HEK293 (cell line): ENCODE data around the gene CCDC120.
A peak's percentile ranks its signal among the peaks of the same experiment; 100 is the strongest.

ENCODE experiments used
- CTCF ChIA-PET: fragments of 350-600 bp; formaldehyde crosslinking; extraction: SDS; loops from one replicate; lab custom pipeline; 2021; ENCODE audit warnings: antibody characterized with exemption; lab: Yijun Ruan, JAX
- POLR2A ChIA-PET: fragments of 300-600 bp; formaldehyde crosslinking; extraction: SDS; loops from one replicate; lab custom pipeline; 2020; ENCODE audit warnings: antibody characterized with exemption, inconsistent platforms; lab: Yijun Ruan, JAX
- H3K27ac ChIP-seq: fragments of 200-500 bp; sonication (Bioruptor generic); 2 replicates; pipeline ENCODE4 v1.5.1; 2014; ENCODE audit warnings: low read depth, low read length, control low read depth, inconsistent platforms; ENCODE audit errors: extremely low read depth
- H3K36me3 ChIP-seq, 2 experiments: fragments of 200-500 bp in 1 of 2; sonication (Bioruptor generic) in 1 of 2; 1 replicate in 1 of 2; 2 replicates in 1 of 2; pipeline ENCODE4 v1.5.1; 2014 to 2017; ENCODE audit warnings: inconsistent platforms in 2 of 2, low read length in 2 of 2; ENCODE audit not compliant: control insufficient read depth in 2 of 2, insufficient read depth in 1 of 2
- H3K4me1 ChIP-seq: fragments of 200-500 bp; sonication (Bioruptor generic); 2 replicates; pipeline ENCODE4 v1.5.1; 2014; ENCODE audit warnings: mild to moderate bottlenecking, low read length, inconsistent platforms; ENCODE audit not compliant: control insufficient read depth, insufficient read depth
- H3K4me3 ChIP-seq: 2 replicates; pipeline ENCODE4 v1.5.1; 2011; ENCODE audit warnings: low read depth, mild to moderate bottlenecking, control low read depth, low read length, moderate library complexity
- H3K9me3 ChIP-seq: fragments of 200-500 bp; sonication (Bioruptor generic); 2 replicates; pipeline ENCODE4 v1.5.1; 2014; ENCODE audit warnings: low read depth, low read length, inconsistent platforms; ENCODE audit not compliant: control insufficient read depth, insufficient read depth
- BCL11B ChIP-seq: fragments of 450-650 bp; formaldehyde crosslinking; IDR thresholded peaks from 2 replicates; pipeline ENCODE4 v1.5.1; 2016; ENCODE audit warnings: low read depth, missing biosample characterization, missing genetic modification characterization
- KLF8 ChIP-seq: fragments of 450-650 bp; formaldehyde crosslinking; IDR thresholded peaks from 2 replicates; pipeline ENCODE4 v1.5.1; 2016; ENCODE audit warnings: missing biosample characterization, missing genetic modification characterization
- PRDM10 ChIP-seq: fragments of 450-650 bp; formaldehyde crosslinking; IDR thresholded peaks from 2 replicates; pipeline ENCODE4 v1.5.1; 2016; ENCODE audit warnings: missing biosample characterization, missing genetic modification characterization
- REST ChIP-seq: fragments of 450-650 bp; formaldehyde crosslinking; IDR thresholded peaks from 2 replicates; pipeline ENCODE4 v1.5.1; 2016; ENCODE audit warnings: missing biosample characterization, missing genetic modification characterization
- SCRT1 ChIP-seq: fragments of 450-650 bp; formaldehyde crosslinking; IDR thresholded peaks from 2 replicates; pipeline ENCODE4 v1.5.1; 2016; ENCODE audit warnings: missing biosample characterization, missing genetic modification characterization, borderline replicate concordance
- SP3 ChIP-seq: fragments of 450-650 bp; formaldehyde crosslinking; IDR thresholded peaks from 2 replicates; pipeline ENCODE4 v1.5.1; 2016; ENCODE audit warnings: missing biosample characterization, missing genetic modification characterization
- ZBTB20 ChIP-seq: fragments of 450-650 bp; formaldehyde crosslinking; IDR thresholded peaks from 2 replicates; pipeline ENCODE4 v1.5.1; 2016; ENCODE audit warnings: missing biosample characterization, missing genetic modification characterization
- ZBTB48 ChIP-seq: fragments of 450-650 bp; formaldehyde crosslinking; IDR thresholded peaks from 2 replicates; pipeline ENCODE4 v1.5.1; 2016; ENCODE audit warnings: missing biosample characterization, missing genetic modification characterization
- ZFHX2 ChIP-seq: fragments of 450-650 bp; formaldehyde crosslinking; conservative IDR thresholded peaks from 2 replicates; pipeline ENCODE4 v1.5.1; 2016; ENCODE audit warnings: missing biosample characterization, missing genetic modification characterization
- ZNF223 ChIP-seq: fragments of 450-650 bp; formaldehyde crosslinking; IDR thresholded peaks from 2 replicates; pipeline ENCODE4 v1.5.1; 2016; ENCODE audit warnings: missing biosample characterization, missing genetic modification characterization
- ZNF335 ChIP-seq: fragments of 450-650 bp; formaldehyde crosslinking; conservative IDR thresholded peaks from 2 replicates; pipeline ENCODE4 v1.5.1; 2016; ENCODE audit warnings: missing biosample characterization, missing genetic modification characterization
- ZNF555 ChIP-seq: fragments of 450-650 bp; formaldehyde crosslinking; conservative IDR thresholded peaks from 2 replicates; pipeline ENCODE4 v1.5.1; 2017; ENCODE audit warnings: missing biosample characterization, mild to moderate bottlenecking, missing genetic modification characterization, inconsistent platforms
- ZNF830 ChIP-seq: fragments of 450-650 bp; IDR thresholded peaks from 2 replicates; pipeline ENCODE4 v1.5.0; 2018; ENCODE audit warnings: missing biosample characterization, missing genetic modification characterization, low read depth, mild to moderate bottlenecking, moderate library complexity
- TF ChIP-seq, protein P1 (sequence below): fragments of 450-650 bp; formaldehyde crosslinking; IDR thresholded peaks from 2 replicates; pipeline ENCODE4 v1.5.1; 2016; ENCODE audit warnings: missing biosample characterization, missing genetic modification characterization
- TF ChIP-seq, protein P2 (sequence below): fragments of 450-650 bp; formaldehyde crosslinking; conservative IDR thresholded peaks from 2 replicates; pipeline ENCODE4 v1.5.1; 2016; ENCODE audit warnings: low read depth, missing biosample characterization, missing genetic modification characterization
- TF ChIP-seq, protein P3 (sequence below): fragments of 450-650 bp; formaldehyde crosslinking; IDR thresholded peaks from 2 replicates; pipeline ENCODE4 v1.5.1; 2016; ENCODE audit warnings: missing biosample characterization, missing genetic modification characterization
- TF ChIP-seq, protein P4 (sequence below): fragments of 450-650 bp; formaldehyde crosslinking; IDR thresholded peaks from 2 replicates; pipeline ENCODE4 v1.5.1; 2016; ENCODE audit warnings: missing biosample characterization, missing genetic modification characterization

CCDC120 gene

GRCh38 chrX:49043987-49044281, 14.9 kb upstream of the CCDC120 start (continued):
- TF ChIP-seq REST (peak; percentile 58; the same call in 1 of the 2 replicates), PRDM10 (tag by site-specific recombination) (peak; percentile 95), ZNF555 (tag by site-specific recombination) (no peak), ZNF223 (tag by site-specific recombination) (peak; percentile 79)
- TF ChIP-seq, protein P1, sequence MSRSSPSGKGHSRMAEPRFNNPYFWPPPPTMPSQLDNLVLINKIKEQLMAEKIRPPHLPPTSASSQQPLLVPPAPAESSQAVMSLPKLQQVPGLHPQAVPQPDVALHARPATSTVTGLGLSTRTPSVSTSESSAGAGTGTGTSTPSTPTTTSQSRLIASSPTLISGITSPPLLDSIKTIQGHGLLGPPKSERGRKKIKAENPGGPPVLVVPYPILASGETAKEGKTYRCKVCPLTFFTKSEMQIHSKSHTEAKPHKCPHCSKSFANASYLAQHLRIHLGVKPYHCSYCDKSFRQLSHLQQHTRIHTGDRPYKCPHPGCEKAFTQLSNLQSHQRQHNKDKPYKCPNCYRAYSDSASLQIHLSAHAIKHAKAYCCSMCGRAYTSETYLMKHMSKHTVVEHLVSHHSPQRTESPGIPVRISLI (tag by site-specific recombination): no peak

GRCh38 chrX:49053223-49054072, 5.4 kb upstream of the CCDC120 start:
- no peaks in the 10 kb centered on the region for H3K9me3 ChIP-seq
- peak overlapping the region; percentile 59 for H3K4me3 ChIP-seq
- no peak overlapping the region for H3K27ac ChIP-seq
- no peaks in the 10 kb centered on the region for H3K36me3 ChIP-seq
- POLR2A ChIA-PET: interaction anchor here (0.7 to 1.3 kb wide), 5 partner anchors 11 to 138 kb away, joined by 3 to 11 read pairs (median 4); partner anchors contain the start of genes GRIPAP1, PRAF2 and TFE3
- CTCF ChIA-PET: no interaction called here
- H3K4me1 ChIP-seq: no peaks in the 10 kb centered on the region
- TF ChIP-seq KLF8 (tag by site-specific recombination): 0 out of 2 replicates have a peak, but pooled peaks have one; percentile 27
- TF ChIP-seq, protein P2, sequence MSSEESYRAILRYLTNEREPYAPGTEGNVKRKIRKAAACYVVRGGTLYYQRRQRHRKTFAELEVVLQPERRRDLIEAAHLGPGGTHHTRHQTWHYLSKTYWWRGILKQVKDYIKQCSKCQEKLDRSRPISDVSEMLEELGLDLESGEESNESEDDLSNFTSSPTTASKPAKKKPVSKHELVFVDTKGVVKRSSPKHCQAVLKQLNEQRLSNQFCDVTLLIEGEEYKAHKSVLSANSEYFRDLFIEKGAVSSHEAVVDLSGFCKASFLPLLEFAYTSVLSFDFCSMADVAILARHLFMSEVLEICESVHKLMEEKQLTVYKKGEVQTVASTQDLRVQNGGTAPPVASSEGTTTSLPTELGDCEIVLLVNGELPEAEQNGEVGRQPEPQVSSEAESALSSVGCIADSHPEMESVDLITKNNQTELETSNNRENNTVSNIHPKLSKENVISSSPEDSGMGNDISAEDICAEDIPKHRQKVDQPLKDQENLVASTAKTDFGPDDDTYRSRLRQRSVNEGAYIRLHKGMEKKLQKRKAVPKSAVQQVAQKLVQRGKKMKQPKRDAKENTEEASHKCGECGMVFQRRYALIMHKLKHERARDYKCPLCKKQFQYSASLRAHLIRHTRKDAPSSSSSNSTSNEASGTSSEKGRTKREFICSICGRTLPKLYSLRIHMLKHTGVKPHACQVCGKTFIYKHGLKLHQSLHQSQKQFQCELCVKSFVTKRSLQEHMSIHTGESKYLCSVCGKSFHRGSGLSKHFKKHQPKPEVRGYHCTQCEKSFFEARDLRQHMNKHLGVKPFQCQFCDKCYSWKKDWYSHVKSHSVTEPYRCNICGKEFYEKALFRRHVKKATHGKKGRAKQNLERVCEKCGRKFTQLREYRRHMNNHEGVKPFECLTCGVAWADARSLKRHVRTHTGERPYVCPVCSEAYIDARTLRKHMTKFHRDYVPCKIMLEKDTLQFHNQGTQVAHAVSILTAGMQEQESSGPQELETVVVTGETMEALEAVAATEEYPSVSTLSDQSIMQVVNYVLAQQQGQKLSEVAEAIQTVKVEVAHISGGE (tag by site-specific recombination): peak; percentile 22; the same call in 1 of the 2 replicates
- TF ChIP-seq ZFHX2 (tag by site-specific recombination): peak; percentile 46; the same call in 1 of the 2 replicates
- TF ChIP-seq, protein P3, sequence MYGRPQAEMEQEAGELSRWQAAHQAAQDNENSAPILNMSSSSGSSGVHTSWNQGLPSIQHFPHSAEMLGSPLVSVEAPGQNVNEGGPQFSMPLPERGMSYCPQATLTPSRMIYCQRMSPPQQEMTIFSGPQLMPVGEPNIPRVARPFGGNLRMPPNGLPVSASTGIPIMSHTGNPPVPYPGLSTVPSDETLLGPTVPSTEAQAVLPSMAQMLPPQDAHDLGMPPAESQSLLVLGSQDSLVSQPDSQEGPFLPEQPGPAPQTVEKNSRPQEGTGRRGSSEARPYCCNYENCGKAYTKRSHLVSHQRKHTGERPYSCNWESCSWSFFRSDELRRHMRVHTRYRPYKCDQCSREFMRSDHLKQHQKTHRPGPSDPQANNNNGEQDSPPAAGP (tag by site-specific recombination): peak; percentile 56; the same call in 1 of the 2 replicates
- no peak for TF ChIP-seq ZNF830
- peak; percentile 99 for TF ChIP-seq BCL11B (tag by site-specific recombination)
- TF ChIP-seq, protein P4, sequence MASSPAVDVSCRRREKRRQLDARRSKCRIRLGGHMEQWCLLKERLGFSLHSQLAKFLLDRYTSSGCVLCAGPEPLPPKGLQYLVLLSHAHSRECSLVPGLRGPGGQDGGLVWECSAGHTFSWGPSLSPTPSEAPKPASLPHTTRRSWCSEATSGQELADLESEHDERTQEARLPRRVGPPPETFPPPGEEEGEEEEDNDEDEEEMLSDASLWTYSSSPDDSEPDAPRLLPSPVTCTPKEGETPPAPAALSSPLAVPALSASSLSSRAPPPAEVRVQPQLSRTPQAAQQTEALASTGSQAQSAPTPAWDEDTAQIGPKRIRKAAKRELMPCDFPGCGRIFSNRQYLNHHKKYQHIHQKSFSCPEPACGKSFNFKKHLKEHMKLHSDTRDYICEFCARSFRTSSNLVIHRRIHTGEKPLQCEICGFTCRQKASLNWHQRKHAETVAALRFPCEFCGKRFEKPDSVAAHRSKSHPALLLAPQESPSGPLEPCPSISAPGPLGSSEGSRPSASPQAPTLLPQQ: peak; percentile 22; the same call in 1 of the 2 replicates
- TF ChIP-seq SCRT1: no peak
- TF ChIP-seq ZBTB20 (tag by site-specific recombination): peak; percentile 77
- peak; percentile 46; the same call in 1 of the 2 replicates for TF ChIP-seq ZNF335 (tag by site-specific recombination)
- peak; percentile 31; the same call in 1 of the 2 replicates for TF ChIP-seq SP3
- TF ChIP-seq ZBTB48: peak; percentile 19; the same call in 1 of the 2 replicates
